DND-41 (cell line): ENCODE results near the gene RNF114.

Experiments used
- ATAC-seq: fragments of 200-7000 bp; cut with Tn5 transposase; 3 replicates; pipeline ENCODE4 v1.9.1; 2021; ENCODE audit warnings: low read depth; ENCODE audit not compliant: insufficient read depth
- DNase-seq: peaks from one replicate; pipeline ENCODE4 v3.0.0-alpha.2; 2020
- H2AFZ ChIP-seq: 2 replicates; pipeline ENCODE4 v1.6.0; 2012; ENCODE audit warnings: low read depth, low read length
- H3K27ac ChIP-seq: 2 replicates; pipeline ENCODE4 v1.5.1; 2012; ENCODE audit warnings: low read length, inconsistent platforms
- H3K27me3 ChIP-seq: fragments of 200-600 bp; sonication (generic); 2 replicates; pipeline ENCODE4 v1.6.0; 2012; ENCODE audit warnings: low read length, mild to moderate bottlenecking, inconsistent platforms; ENCODE audit not compliant: insufficient read depth, poor library complexity
- H3K36me3 ChIP-seq: 2 replicates; pipeline ENCODE4 v1.5.1; 2012; ENCODE audit warnings: low read length, inconsistent platforms; ENCODE audit not compliant: insufficient read depth
- H3K4me1 ChIP-seq: 2 replicates; pipeline ENCODE4 v1.5.1; 2012; ENCODE audit warnings: mild to moderate bottlenecking, low read length; ENCODE audit not compliant: insufficient read depth
- H3K4me2 ChIP-seq: 2 replicates; pipeline ENCODE4 v1.6.0; 2012; ENCODE audit warnings: mild to moderate bottlenecking, moderate library complexity, low read length, inconsistent platforms; ENCODE audit not compliant: insufficient read depth
- H3K4me3 ChIP-seq, 2 experiments: fragments of 200-600 bp in 1 of 2; shearing (Covaris generic) in 1 of 2; 2 replicates each; pipeline ENCODE4 v1.5.1; 2012 to 2016; ENCODE audit warnings: inconsistent platforms in 2 of 2, low read length in 2 of 2, mild to moderate bottlenecking in 2 of 2, low read depth in 1 of 2, moderate library complexity in 1 of 2
- H3K79me2 ChIP-seq: 2 replicates; pipeline ENCODE4 v1.6.0; 2012; ENCODE audit warnings: low read length, inconsistent platforms; ENCODE audit not compliant: insufficient read depth
- H3K9ac ChIP-seq: 2 replicates; pipeline ENCODE4 v1.6.0; 2012; ENCODE audit warnings: low read depth, mild to moderate bottlenecking, inconsistent platforms, low read length, moderate library complexity
- H3K9me3 ChIP-seq: 2 replicates; pipeline ENCODE4 v1.5.1; 2012; ENCODE audit warnings: low read length, moderate library complexity, mild to moderate bottlenecking, inconsistent platforms; ENCODE audit not compliant: insufficient read depth, severe bottlenecking
- H4K20me1 ChIP-seq: 2 replicates; pipeline ENCODE4 v1.6.0; 2012; ENCODE audit warnings: low read length; ENCODE audit not compliant: insufficient read depth
- EZH2 ChIP-seq: IDR thresholded peaks from 3 replicates; pipeline ENCODE4 v1.6.1; 2012; ENCODE audit warnings: borderline replicate concordance, low read depth, mild to moderate bottlenecking, moderate library complexity, low read length, inconsistent platforms; ENCODE audit not compliant: severe bottlenecking
- TF ChIP-seq, protein P1 (sequence below): IDR thresholded peaks from 2 replicates; pipeline ENCODE4 v1.5.1; 2012; ENCODE audit warnings: borderline replicate concordance, low read length, moderate library complexity, mild to moderate bottlenecking; ENCODE audit not compliant: poor library complexity, severe bottlenecking; ENCODE audit errors: extremely low read depth

The RNF114 gene

DNA sequence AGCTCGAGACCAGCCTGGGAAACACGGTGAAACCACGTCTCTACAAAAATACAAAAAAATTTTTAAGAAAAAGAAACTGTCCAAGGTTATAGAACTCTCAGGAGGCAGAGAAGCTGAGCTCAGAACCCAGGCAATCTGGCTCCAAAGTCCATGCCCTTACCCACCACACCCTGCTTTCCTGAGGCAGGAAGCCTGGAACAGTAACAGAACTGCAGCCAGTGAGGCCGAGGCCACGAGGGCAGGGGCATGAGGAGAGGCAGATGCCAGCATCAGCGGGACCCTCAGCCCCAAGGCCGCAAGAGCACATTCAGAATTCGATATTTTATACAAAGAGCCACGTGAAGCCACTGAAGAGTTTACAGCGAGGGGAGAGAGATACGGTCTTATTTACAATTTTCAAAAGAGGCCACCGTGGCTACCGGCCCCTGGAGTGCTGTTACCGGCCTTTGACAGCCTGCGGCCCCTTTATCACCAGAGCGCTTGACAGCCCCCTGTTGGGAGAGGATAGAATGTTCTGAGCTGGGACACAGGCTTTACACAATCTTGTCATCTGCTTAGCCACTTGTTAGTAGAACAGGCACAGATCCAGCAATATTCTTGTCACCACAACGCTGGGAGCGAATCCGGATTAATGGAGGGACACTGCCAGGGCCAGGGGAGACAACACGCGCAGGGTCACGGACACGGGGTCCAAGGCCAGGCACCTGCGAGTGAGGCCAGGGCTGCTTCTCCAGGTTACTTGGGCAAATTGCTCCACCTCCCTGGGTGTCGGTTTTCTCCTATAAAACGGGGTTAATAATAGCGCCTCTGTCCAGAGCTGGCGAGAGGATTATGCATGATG, 26.5 kb upstream of the RNF114 start:
- Histone ChIP-seq H3K4me3 (no peak overlapping the region), H3K9ac (no peak overlapping the region), H3K9me3 (no peaks in the 10 kb centered on the region), H3K36me3 (peaks cover 44% of the 10 kb centered on the region), H3K4me2 (no peak overlapping the region), H3K79me2 (peaks cover 50% of the 10 kb centered on the region), H3K27ac (no peak overlapping the region), H3K27me3 (no peaks in the 10 kb centered on the region), H3K4me1 (peaks cover 20% of the 10 kb centered on the region), H4K20me1 (peaks cover 45% of the 10 kb centered on the region), H2AFZ (no peak overlapping the region)
- ATAC-seq (0 out of 3 replicates have a peak, but pooled peaks have one; percentile 40), DNase-seq (no peak)
- TF ChIP-seq, protein P1, sequence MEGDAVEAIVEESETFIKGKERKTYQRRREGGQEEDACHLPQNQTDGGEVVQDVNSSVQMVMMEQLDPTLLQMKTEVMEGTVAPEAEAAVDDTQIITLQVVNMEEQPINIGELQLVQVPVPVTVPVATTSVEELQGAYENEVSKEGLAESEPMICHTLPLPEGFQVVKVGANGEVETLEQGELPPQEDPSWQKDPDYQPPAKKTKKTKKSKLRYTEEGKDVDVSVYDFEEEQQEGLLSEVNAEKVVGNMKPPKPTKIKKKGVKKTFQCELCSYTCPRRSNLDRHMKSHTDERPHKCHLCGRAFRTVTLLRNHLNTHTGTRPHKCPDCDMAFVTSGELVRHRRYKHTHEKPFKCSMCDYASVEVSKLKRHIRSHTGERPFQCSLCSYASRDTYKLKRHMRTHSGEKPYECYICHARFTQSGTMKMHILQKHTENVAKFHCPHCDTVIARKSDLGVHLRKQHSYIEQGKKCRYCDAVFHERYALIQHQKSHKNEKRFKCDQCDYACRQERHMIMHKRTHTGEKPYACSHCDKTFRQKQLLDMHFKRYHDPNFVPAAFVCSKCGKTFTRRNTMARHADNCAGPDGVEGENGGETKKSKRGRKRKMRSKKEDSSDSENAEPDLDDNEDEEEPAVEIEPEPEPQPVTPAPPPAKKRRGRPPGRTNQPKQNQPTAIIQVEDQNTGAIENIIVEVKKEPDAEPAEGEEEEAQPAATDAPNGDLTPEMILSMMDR, result peak; percentile 39
- TF ChIP-seq EZH2, result no peak

DNA sequence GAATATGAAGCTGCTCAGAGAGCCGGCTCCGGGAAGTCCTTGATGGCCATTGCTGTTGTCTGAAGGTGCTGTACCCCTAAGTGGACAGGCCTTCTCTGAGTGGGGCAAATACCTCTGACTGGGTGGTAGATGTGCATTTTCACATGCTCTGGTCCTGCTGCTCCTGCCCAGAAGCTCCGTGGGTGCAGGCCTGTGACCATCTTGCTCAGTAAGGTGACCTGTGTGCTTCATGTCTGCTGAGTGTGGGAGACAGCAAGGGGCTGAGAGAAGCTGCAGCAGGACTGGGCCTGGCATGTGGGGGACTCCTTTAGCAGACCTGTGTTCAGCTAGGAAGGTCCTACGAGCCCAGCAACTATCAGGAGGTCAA, 25.9 kb upstream of the RNF114 start:
- H3K9me3 ChIP-seq, result no peaks in the 10 kb centered on the region
- H3K4me1 ChIP-seq, result peaks cover 21% of the 10 kb centered on the region
- H3K36me3 ChIP-seq, result peaks cover 38% of the 10 kb centered on the region
- peaks cover 43% of the 10 kb centered on the region for H4K20me1 ChIP-seq
- H3K27ac ChIP-seq, result no peak overlapping the region
- no peaks in the 10 kb centered on the region for H3K27me3 ChIP-seq
- no peak overlapping the region for H3K4me2 ChIP-seq
- H3K79me2 ChIP-seq, result peaks cover 56% of the 10 kb centered on the region
- TF ChIP-seq, protein P1, result no peak
- no peak for TF ChIP-seq EZH2
- H3K9ac ChIP-seq, result no peak overlapping the region
- no peak overlapping the region for H3K4me3 ChIP-seq
- DNase-seq (no peak), ATAC-seq (no peak)
- H2AFZ ChIP-seq, result no peak overlapping the region

- H3K4me2 ChIP-seq, result peak overlapping the region; percentile 95
- ATAC-seq, result no peak
- H3K4me1 ChIP-seq, result peaks cover 31% of the 10 kb centered on the region
- peaks cover 59% of the 10 kb centered on the region for H3K79me2 ChIP-seq
- TF ChIP-seq EZH2, result no peak
- no peaks in the 10 kb centered on the region for H3K9me3 ChIP-seq
- H2AFZ ChIP-seq, result no peak overlapping the region
- DNase-seq, result no peak
- peak overlapping the region; percentile 68; the same call in 1 of the 2 replicates for H3K9ac ChIP-seq
- H3K27ac ChIP-seq, result no peak overlapping the region
- H3K27me3 ChIP-seq, result no peaks in the 10 kb centered on the region
- H3K4me3 ChIP-seq, result peak overlapping the region in 1 of 2 experiments; percentile 98; a peak in 2 of 4 replicates
- peaks cover 7% of the 10 kb centered on the region for H3K36me3 ChIP-seq
- H4K20me1 ChIP-seq, result peaks cover 31% of the 10 kb centered on the region
These were observed 22.7 kb upstream of the RNF114 start for GRCh38 chr20:49913399-49914047.
